ENCODE data around the gene ZNF407. TPM values are rescaled to one million over a fixed set of nuclear protein-coding genes. Genes with fewer than 3 reads are reported as not detected.

ZNF407 gene
- total and polyA plus RNA-seq, 2 of the 13 experiments (the other 11 are each of a cell fraction or from before 2014, with no cell fraction given), result 2.3 to 8.7 TPM

GRCh38 chr18:74669136-74669798 lies 71.6 kb downstream of the ZNF407 start (continued):
- TF ChIP-seq, protein P1, sequence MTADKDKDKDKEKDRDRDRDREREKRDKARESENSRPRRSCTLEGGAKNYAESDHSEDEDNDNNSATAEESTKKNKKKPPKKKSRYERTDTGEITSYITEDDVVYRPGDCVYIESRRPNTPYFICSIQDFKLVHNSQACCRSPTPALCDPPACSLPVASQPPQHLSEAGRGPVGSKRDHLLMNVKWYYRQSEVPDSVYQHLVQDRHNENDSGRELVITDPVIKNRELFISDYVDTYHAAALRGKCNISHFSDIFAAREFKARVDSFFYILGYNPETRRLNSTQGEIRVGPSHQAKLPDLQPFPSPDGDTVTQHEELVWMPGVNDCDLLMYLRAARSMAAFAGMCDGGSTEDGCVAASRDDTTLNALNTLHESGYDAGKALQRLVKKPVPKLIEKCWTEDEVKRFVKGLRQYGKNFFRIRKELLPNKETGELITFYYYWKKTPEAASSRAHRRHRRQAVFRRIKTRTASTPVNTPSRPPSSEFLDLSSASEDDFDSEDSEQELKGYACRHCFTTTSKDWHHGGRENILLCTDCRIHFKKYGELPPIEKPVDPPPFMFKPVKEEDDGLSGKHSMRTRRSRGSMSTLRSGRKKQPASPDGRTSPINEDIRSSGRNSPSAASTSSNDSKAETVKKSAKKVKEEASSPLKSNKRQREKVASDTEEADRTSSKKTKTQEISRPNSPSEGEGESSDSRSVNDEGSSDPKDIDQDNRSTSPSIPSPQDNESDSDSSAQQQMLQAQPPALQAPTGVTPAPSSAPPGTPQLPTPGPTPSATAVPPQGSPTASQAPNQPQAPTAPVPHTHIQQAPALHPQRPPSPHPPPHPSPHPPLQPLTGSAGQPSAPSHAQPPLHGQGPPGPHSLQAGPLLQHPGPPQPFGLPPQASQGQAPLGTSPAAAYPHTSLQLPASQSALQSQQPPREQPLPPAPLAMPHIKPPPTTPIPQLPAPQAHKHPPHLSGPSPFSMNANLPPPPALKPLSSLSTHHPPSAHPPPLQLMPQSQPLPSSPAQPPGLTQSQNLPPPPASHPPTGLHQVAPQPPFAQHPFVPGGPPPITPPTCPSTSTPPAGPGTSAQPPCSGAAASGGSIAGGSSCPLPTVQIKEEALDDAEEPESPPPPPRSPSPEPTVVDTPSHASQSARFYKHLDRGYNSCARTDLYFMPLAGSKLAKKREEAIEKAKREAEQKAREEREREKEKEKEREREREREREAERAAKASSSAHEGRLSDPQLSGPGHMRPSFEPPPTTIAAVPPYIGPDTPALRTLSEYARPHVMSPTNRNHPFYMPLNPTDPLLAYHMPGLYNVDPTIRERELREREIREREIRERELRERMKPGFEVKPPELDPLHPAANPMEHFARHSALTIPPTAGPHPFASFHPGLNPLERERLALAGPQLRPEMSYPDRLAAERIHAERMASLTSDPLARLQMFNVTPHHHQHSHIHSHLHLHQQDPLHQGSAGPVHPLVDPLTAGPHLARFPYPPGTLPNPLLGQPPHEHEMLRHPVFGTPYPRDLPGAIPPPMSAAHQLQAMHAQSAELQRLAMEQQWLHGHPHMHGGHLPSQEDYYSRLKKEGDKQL (CRISPR knock-in tag; IDR thresholded peaks at IDR 0.05; ENCODE audit: low read depth), result no peak
- TF ChIP-seq RCOR2 (CRISPR knock-in tag; IDR thresholded peaks at IDR 0.05), result no peak
- no peak for TF ChIP-seq ZNF451 (CRISPR knock-in tag; IDR thresholded peaks at IDR 0.05)
- peak; percentile 68; the same call in 1 of the 2 replicates for TF ChIP-seq CEBPG (CRISPR knock-in tag; IDR thresholded peaks at IDR 0.05)
- TF ChIP-seq RELA (CRISPR knock-in tag; IDR thresholded peaks at IDR 0.05), result no peak
- no peak for TF ChIP-seq TCF7L2 (IDR thresholded peaks at IDR 0.05; ENCODE audit: low read depth, low read length)
- 0 out of 2 replicates have a peak, but pooled peaks have one; percentile 28 for TF ChIP-seq KDM1A (CRISPR knock-in tag; IDR thresholded peaks at IDR 0.05)
- no peak for TF ChIP-seq ZNF672 (CRISPR knock-in tag; IDR thresholded peaks at IDR 0.05)
- TF ChIP-seq, protein P2, sequence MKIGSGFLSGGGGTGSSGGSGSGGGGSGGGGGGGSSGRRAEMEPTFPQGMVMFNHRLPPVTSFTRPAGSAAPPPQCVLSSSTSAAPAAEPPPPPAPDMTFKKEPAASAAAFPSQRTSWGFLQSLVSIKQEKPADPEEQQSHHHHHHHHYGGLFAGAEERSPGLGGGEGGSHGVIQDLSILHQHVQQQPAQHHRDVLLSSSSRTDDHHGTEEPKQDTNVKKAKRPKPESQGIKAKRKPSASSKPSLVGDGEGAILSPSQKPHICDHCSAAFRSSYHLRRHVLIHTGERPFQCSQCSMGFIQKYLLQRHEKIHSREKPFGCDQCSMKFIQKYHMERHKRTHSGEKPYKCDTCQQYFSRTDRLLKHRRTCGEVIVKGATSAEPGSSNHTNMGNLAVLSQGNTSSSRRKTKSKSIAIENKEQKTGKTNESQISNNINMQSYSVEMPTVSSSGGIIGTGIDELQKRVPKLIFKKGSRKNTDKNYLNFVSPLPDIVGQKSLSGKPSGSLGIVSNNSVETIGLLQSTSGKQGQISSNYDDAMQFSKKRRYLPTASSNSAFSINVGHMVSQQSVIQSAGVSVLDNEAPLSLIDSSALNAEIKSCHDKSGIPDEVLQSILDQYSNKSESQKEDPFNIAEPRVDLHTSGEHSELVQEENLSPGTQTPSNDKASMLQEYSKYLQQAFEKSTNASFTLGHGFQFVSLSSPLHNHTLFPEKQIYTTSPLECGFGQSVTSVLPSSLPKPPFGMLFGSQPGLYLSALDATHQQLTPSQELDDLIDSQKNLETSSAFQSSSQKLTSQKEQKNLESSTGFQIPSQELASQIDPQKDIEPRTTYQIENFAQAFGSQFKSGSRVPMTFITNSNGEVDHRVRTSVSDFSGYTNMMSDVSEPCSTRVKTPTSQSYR (CRISPR knock-in tag; IDR thresholded peaks at IDR 0.05; ENCODE audit: borderline replicate concordance), result no peak; the same call in 1 of the 2 replicates
- TF ChIP-seq TAF15 (IDR thresholded peaks at IDR 0.05; ENCODE audit: low read depth, low read length, poor library complexity, severe bottlenecking), result no peak
- no peak for TF ChIP-seq RAD21 (CRISPR knock-in tag; IDR thresholded peaks at IDR 0.05)
- TF ChIP-seq ZBTB1 (CRISPR knock-in tag; IDR thresholded peaks at IDR 0.05; ENCODE audit: borderline replicate concordance), result no peak
- TF ChIP-seq DMTF1 (CRISPR knock-in tag; IDR thresholded peaks at IDR 0.05), result 0 out of 2 replicates have a peak, but pooled peaks have one; percentile 38
- no peak for TF ChIP-seq SRSF9 (IDR thresholded peaks at IDR 0.05; ENCODE audit: borderline replicate concordance, insufficient read depth, low read depth, low read length, poor library complexity, severe bottlenecking)
- TF ChIP-seq ZNF780A (CRISPR knock-in tag; IDR thresholded peaks at IDR 0.05), result no peak
- peak; percentile 43; the same call in 1 of the 2 replicates for TF ChIP-seq FOSL2 (CRISPR knock-in tag; IDR thresholded peaks at IDR 0.05)
- TF ChIP-seq ZNF44 (CRISPR knock-in tag; IDR thresholded peaks at IDR 0.05), result no peak
